Adipocyte (in vitro differentiated cells): ENCODE measurements around the gene HTN1.
"Not testable (repeated sequence)": the region's sequence is repeated elsewhere in the genome, so short reads cannot be mapped to it uniquely, and the experiment has no call there.

Experiments used
- DNase-seq: peaks from one replicate; pipeline ENCODE4 v3.0.0-alpha.2; 2015; ENCODE audit warnings: low read depth
- H3K27me3 ChIP-seq: replicated peaks from 2 replicates; pipeline ENCODE4 v1.7.0; 2013; ENCODE audit warnings: mild to moderate bottlenecking, low read length, moderate library complexity; ENCODE audit not compliant: control insufficient read depth, insufficient read depth
- H3K36me3 ChIP-seq: 2 replicates; pipeline ENCODE4 v1.7.0; 2013; ENCODE audit warnings: low read length, mild to moderate bottlenecking, moderate library complexity; ENCODE audit not compliant: control insufficient read depth, insufficient read depth, severe bottlenecking
- H3K4me1 ChIP-seq: 2 replicates; pipeline ENCODE4 v1.7.0; 2013; ENCODE audit warnings: mild to moderate bottlenecking, low read length, moderate library complexity; ENCODE audit not compliant: control insufficient read depth, insufficient read depth
- H3K4me3 ChIP-seq: 2 replicates; pipeline ENCODE4 v1.7.0; 2013; ENCODE audit warnings: mild to moderate bottlenecking, low read length, moderate library complexity
- H3K9ac ChIP-seq: 2 replicates; pipeline ENCODE4 v1.7.0; 2013; ENCODE audit warnings: mild to moderate bottlenecking, low read length, moderate library complexity
- H3K9me3 ChIP-seq: 2 replicates; pipeline ENCODE4 v1.7.0; 2013; ENCODE audit warnings: mild to moderate bottlenecking, low read length, moderate library complexity; ENCODE audit not compliant: control insufficient read depth

The HTN1 gene

DNA sequence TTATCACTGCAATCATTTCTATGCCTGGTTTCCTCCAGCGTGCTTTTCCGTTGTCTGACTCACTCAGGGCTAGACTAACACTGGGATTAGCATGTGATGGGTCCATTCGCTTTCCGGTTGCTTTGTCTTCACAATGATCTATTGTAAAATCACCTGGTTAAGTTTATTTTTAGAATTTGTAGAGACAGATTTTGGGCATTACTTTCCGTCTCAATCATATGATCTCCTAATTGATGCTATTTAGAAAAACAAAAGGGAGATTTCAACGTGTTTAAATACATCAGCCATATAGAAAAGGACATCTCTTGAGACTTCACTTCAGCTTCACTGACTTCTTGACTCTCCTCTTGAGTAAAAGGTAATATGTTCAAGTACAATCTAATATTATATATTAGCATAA, at the start of gene HTN1:
Gene HTN1, plus strand, starts transcription at position 301 of the 400 bp plus-strand sequence. CDS start 2,639 bp downstream, outside the sequence.
- not testable (repeated sequence) for H3K36me3 ChIP-seq, H3K9ac ChIP-seq, H3K27me3 ChIP-seq, DNase-seq, H3K4me3 ChIP-seq, H3K9me3 ChIP-seq, H3K4me1 ChIP-seq

DNA sequence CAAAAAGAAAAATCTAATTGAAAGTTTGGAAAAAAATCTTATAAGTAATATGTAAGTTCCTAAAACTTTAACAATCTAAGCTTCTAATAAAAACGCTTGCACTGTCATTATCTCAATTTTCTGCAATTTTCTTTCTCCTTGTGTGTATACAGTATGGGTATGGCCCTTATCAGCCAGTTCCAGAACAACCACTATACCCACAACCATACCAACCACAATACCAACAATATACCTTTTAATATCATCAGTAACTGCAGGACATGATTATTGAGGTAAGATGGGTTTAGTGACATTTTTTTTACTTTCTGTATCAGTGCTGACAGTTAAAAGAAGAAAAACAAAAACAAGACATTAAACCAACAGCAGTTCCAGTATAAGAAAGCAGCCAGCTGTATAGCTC, 49.5 kb upstream of the HTN1 start:
- H3K4me3 ChIP-seq = no peak overlapping the region
- no peaks in the 10 kb centered on the region for H3K27me3 ChIP-seq
- H3K9me3 ChIP-seq = no peaks in the 10 kb centered on the region
- H3K4me1 ChIP-seq = no peaks in the 10 kb centered on the region
- H3K9ac ChIP-seq = no peak overlapping the region
- DNase-seq = no peak
- no peaks in the 10 kb centered on the region for H3K36me3 ChIP-seq

DNA sequence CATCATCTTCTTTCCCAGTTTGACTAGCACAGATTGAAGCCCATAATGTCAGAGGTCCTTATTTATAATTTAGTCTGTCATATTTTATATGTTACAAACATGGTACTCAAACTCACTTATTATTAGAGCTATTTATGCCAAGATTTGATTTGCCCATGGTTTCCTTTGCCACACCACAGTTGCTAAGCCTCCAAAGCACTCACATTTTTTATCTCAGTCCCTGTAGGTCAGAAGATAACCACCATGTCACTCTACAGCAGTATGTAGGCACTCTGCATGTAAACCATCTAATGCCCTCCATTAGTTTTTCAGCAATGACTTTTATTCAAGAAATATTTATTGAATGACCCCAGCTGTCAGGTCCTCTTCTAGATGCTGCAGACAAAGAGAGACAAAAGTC, 47.7 kb upstream of the HTN1 start:
- Histone ChIP-seq H3K4me3 (no peak overlapping the region), H3K9me3 (no peaks in the 10 kb centered on the region), H3K27me3 (no peaks in the 10 kb centered on the region), H3K36me3 (no peaks in the 10 kb centered on the region), H3K4me1 (no peaks in the 10 kb centered on the region), H3K9ac (no peak overlapping the region)
- no peak for DNase-seq

DNA sequence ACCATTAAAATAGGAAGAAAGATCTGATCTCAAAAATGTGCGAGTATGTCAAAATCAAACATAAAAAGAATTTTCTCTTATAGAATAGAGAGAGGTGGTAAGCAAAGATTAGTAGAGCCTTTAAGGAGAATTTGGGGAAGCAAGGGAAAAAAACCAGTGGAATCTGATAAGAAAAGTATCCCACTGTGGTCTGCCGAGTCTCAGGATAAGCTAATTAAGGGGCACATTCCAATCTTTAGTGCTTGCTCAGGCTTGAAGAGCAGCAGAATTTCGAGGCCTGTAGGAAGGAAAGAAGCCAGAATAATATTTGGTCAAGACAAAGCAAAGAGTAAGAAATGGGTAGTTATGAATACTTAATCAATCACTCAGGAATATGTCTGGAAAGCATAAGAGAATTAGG, 41.5 kb upstream of the HTN1 start:
- Histone ChIP-seq H3K9me3 (peaks cover 8% of the 10 kb centered on the region), H3K9ac (no peak overlapping the region), H3K36me3 (no peaks in the 10 kb centered on the region), H3K27me3 (no peaks in the 10 kb centered on the region), H3K4me3 (no peak overlapping the region), H3K4me1 (no peaks in the 10 kb centered on the region)
- DNase-seq = no peak

DNA sequence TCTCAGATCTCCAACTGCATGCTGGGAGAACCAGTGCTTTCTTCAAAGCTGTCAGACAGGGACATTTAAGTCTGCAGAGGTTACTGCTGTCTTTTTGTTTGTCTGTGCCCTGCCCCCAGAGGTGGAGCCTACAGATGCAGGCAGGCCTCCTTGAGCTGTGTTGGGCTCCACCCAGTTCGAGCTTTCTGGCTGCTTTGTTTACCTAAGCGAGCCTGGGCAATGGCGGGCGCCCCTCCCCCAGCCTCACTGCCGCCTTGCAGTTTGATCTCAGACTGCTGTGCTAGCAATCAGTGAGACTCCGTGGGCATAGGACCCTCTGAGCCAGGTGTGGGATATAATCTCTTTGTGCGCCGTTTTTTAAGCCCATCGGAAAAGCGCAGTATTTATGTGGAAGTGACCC, 31.2 kb upstream of the HTN1 start:
- H3K9ac ChIP-seq, H3K9me3 ChIP-seq, H3K36me3 ChIP-seq, H3K4me1 ChIP-seq, DNase-seq, H3K27me3 ChIP-seq, H3K4me3 ChIP-seq: not testable (repeated sequence)

GRCh38 chr4:70023218-70023617, 27.0 kb upstream of the HTN1 start:
- Histone ChIP-seq H3K27me3 (no peaks in the 10 kb centered on the region), H3K36me3 (no peaks in the 10 kb centered on the region), H3K4me3 (no peak overlapping the region)

GRCh38 chr4:70027011-70027410, 23.2 kb upstream of the HTN1 start:
- no peak for DNase-seq
- Histone ChIP-seq H3K4me3 (no peak overlapping the region), H3K27me3 (no peaks in the 10 kb centered on the region), H3K36me3 (no peaks in the 10 kb centered on the region), H3K4me1 (no peaks in the 10 kb centered on the region), H3K9me3 (no peaks in the 10 kb centered on the region), H3K9ac (no peak overlapping the region)

More at GRCh38 chr4:70023218-70023617, 27.0 kb upstream of the HTN1 start:
- H3K9me3 ChIP-seq = no peaks in the 10 kb centered on the region
- DNase-seq = no peak
- no peak overlapping the region for H3K9ac ChIP-seq
- H3K4me1 ChIP-seq = no peaks in the 10 kb centered on the region

GRCh38 chr4:70028159-70028558, 22.1 kb upstream of the HTN1 start, which contains the start of gene HTN3:
HTN3 (plus strand) TSS chr4:70028459; CDS start chr4:70030741, 2,282 bp downstream.
- not testable (repeated sequence) for H3K4me1 ChIP-seq

DNA sequence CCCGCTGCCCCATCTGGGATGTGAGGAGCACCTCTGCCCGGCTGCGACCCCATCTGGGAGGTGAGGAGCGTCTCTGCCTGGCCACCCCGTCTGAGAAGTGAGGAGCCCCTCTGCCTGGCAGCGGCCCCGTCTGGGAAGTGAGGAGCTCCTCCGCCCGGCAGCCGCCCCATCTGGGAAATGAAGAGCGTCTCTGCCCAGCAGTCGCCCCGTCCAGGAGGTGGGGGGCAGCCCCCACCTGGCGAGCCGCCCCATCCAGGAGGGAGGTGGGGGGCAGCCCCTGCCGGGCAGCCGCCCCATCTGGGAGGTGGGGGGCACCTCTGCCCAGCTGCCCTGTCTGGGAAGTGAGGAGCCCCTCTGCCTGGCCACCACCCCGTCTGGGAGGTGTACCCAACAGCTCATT, 12.7 kb upstream of the HTN1 start:
- H3K9me3 ChIP-seq, H3K9ac ChIP-seq, H3K4me1 ChIP-seq, H3K4me3 ChIP-seq, DNase-seq, H3K36me3 ChIP-seq, H3K27me3 ChIP-seq: not testable (repeated sequence)

More at GRCh38 chr4:70028159-70028558, 22.1 kb upstream of the HTN1 start, which contains the start of gene HTN3:
- not testable (repeated sequence) for DNase-seq, H3K27me3 ChIP-seq, H3K9ac ChIP-seq, H3K36me3 ChIP-seq, H3K4me3 ChIP-seq, H3K9me3 ChIP-seq

GRCh38 chr4:70039928-70040327, 10.3 kb upstream of the HTN1 start:
- not testable (repeated sequence) for H3K9me3 ChIP-seq, H3K9ac ChIP-seq, H3K27me3 ChIP-seq, H3K4me1 ChIP-seq, DNase-seq, H3K4me3 ChIP-seq, H3K36me3 ChIP-seq

DNA sequence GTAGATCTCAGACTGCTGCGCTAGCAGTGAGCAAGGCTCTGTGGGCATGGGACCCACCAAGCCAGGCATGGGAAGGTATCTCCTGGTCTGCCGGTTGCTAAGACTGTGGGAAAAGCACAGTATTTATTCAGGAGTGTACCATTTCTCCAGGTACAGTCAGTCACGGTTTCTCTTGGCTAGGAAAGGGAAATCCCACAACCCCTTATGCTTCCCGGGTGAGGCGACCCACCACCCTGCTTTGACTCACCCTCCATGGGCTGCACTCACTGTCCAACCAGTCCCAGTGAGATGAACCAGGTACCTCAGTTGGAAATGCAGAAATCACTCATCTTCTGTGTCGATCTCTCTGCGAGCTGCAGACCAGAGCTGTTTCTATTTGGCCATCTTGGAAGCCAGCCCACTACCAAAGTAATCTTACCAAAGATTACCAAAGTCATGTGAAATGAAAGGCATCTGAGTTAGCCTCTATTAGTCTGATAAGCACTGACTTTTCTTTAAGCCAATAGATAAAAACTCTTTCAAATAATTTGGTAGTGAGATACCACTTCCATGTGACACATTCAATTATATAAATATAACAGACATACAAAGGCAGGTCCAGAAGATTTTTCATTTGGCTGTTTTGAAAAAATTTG, 8.5 kb upstream of the HTN1 start:
- Histone ChIP-seq H3K4me3 (no peak overlapping the region), H3K36me3 (no peaks in the 10 kb centered on the region), H3K27me3 (no peaks in the 10 kb centered on the region), H3K4me1 (no peaks in the 10 kb centered on the region), H3K9ac (no peak overlapping the region), H3K9me3 (no peaks in the 10 kb centered on the region)
- no peak for DNase-seq

DNA sequence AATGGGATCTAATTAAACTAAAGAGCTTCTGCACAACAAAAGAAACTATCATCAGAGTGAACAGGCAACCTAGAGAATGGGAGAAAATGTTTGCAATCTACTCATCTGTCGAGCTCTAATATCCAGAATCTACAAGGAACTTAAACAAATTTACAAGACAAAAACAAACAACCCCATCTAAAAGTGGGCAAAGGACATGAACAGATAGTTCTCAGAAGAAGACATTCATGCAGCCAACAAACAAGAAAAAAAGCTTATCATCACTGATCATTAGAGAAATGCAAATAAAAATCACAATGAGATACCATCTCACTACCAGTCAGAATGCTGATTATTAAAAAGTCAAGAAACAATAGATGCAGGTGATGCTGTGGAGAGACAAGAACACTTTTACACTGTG, 6.3 kb downstream of the HTN1 start:
- DNase-seq, H3K9ac ChIP-seq, H3K27me3 ChIP-seq, H3K4me1 ChIP-seq, H3K9me3 ChIP-seq, H3K4me3 ChIP-seq, H3K36me3 ChIP-seq: not testable (repeated sequence)
